ENCODE measurements around the gene MX2. TPM values are rescaled to one million over a fixed set of nuclear protein-coding genes. Genes with fewer than 3 reads are reported as not detected.

The MX2 gene
- total and polyA plus RNA-seq, 2 experiments from 2014 or later = 5.4 to 9.2 TPM

DNA sequence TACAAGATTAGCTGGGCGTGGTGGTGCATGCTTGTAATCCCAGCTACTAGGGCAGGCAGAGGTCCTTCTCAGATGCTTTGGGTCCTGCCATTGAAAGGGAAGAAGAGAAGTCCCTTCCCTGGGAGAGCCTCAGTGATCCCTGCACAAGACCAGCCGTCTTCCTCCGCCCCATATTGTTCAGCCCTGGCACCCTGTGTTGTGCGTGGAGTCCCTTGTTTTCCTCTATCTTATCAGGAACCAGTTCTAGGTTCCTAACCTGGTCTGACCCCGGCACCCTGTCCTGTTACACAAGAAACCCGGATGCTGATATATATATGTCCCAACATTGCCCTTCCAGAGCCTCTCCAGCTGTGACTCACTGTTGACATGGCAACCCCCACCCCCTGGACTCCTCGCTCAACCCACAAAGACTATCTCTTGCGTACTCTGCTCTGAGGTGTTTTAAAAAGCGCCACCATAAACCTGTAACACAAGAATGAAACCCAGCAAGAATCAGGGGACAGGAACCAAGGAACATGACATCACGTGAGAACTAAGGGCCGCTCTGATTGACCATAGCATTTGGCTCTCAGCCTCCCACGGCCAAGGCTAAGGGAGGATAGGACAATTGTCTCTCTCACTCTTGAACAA lies 4.8 kb downstream of the MX2 start (continued):
- TF ChIP-seq, protein P1, sequence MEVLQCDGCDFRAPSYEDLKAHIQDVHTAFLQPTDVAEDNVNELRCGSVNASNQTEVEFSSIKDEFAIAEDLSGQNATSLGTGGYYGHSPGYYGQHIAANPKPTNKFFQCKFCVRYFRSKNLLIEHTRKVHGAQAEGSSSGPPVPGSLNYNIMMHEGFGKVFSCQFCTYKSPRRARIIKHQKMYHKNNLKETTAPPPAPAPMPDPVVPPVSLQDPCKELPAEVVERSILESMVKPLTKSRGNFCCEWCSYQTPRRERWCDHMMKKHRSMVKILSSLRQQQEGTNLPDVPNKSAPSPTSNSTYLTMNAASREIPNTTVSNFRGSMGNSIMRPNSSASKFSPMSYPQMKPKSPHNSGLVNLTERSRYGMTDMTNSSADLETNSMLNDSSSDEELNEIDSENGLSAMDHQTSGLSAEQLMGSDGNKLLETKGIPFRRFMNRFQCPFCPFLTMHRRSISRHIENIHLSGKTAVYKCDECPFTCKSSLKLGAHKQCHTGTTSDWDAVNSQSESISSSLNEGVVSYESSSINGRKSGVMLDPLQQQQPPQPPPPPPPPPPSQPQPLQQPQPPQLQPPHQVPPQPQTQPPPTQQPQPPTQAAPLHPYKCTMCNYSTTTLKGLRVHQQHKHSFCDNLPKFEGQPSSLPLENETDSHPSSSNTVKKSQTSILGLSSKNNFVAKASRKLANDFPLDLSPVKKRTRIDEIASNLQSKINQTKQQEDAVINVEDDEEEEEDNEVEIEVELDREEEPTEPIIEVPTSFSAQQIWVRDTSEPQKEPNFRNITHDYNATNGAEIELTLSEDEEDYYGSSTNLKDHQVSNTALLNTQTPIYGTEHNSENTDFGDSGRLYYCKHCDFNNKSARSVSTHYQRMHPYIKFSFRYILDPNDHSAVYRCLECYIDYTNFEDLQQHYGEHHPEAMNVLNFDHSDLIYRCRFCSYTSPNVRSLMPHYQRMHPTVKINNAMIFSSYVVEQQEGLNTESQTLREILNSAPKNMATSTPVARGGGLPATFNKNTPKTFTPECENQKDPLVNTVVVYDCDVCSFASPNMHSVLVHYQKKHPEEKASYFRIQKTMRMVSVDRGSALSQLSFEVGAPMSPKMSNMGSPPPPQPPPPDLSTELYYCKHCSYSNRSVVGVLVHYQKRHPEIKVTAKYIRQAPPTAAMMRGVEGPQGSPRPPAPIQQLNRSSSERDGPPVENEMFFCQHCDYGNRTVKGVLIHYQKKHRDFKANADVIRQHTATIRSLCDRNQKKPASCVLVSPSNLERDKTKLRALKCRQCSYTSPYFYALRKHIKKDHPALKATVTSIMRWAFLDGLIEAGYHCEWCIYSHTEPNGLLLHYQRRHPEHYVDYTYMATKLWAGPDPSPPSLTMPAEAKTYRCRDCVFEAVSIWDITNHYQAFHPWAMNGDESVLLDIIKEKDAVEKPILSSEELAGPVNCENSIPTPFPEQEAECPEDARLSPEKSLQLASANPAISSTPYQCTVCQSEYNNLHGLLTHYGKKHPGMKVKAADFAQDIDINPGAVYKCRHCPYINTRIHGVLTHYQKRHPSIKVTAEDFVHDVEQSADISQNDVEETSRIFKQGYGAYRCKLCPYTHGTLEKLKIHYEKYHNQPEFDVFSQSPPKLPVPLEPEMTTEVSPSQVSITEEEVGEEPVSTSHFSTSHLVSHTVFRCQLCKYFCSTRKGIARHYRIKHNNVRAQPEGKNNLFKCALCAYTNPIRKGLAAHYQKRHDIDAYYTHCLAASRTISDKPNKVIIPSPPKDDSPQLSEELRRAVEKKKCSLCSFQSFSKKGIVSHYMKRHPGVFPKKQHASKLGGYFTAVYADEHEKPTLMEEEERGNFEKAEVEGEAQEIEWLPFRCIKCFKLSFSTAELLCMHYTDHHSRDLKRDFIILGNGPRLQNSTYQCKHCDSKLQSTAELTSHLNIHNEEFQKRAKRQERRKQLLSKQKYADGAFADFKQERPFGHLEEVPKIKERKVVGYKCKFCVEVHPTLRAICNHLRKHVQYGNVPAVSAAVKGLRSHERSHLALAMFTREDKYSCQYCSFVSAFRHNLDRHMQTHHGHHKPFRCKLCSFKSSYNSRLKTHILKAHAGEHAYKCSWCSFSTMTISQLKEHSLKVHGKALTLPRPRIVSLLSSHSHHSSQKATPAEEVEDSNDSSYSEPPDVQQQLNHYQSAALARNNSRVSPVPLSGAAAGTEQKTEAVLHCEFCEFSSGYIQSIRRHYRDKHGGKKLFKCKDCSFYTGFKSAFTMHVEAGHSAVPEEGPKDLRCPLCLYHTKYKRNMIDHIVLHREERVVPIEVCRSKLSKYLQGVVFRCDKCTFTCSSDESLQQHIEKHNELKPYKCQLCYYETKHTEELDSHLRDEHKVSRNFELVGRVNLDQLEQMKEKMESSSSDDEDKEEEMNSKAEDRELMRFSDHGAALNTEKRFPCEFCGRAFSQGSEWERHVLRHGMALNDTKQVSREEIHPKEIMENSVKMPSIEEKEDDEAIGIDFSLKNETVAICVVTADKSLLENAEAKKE (CRISPR knock-in tag; IDR thresholded peaks at IDR 0.05) = no peak
- TF ChIP-seq, protein P2, sequence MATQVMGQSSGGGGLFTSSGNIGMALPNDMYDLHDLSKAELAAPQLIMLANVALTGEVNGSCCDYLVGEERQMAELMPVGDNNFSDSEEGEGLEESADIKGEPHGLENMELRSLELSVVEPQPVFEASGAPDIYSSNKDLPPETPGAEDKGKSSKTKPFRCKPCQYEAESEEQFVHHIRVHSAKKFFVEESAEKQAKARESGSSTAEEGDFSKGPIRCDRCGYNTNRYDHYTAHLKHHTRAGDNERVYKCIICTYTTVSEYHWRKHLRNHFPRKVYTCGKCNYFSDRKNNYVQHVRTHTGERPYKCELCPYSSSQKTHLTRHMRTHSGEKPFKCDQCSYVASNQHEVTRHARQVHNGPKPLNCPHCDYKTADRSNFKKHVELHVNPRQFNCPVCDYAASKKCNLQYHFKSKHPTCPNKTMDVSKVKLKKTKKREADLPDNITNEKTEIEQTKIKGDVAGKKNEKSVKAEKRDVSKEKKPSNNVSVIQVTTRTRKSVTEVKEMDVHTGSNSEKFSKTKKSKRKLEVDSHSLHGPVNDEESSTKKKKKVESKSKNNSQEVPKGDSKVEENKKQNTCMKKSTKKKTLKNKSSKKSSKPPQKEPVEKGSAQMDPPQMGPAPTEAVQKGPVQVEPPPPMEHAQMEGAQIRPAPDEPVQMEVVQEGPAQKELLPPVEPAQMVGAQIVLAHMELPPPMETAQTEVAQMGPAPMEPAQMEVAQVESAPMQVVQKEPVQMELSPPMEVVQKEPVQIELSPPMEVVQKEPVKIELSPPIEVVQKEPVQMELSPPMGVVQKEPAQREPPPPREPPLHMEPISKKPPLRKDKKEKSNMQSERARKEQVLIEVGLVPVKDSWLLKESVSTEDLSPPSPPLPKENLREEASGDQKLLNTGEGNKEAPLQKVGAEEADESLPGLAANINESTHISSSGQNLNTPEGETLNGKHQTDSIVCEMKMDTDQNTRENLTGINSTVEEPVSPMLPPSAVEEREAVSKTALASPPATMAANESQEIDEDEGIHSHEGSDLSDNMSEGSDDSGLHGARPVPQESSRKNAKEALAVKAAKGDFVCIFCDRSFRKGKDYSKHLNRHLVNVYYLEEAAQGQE (IDR thresholded peaks at IDR 0.05; ENCODE audit: unreplicated experiment) = no peak
- TF ChIP-seq JUNB (IDR thresholded peaks at IDR 0.05; ENCODE audit: unreplicated experiment) (no peak), POLR2AphosphoS5 (IDR thresholded peaks at IDR 0.05; ENCODE audit: low read depth) (no peak), ZNF114 (CRISPR knock-in tag; IDR thresholded peaks at IDR 0.05) (no peak), ZNF331 (CRISPR knock-in tag; IDR thresholded peaks at IDR 0.05; ENCODE audit: low read depth) (no peak)
- TF ChIP-seq, protein P3, sequence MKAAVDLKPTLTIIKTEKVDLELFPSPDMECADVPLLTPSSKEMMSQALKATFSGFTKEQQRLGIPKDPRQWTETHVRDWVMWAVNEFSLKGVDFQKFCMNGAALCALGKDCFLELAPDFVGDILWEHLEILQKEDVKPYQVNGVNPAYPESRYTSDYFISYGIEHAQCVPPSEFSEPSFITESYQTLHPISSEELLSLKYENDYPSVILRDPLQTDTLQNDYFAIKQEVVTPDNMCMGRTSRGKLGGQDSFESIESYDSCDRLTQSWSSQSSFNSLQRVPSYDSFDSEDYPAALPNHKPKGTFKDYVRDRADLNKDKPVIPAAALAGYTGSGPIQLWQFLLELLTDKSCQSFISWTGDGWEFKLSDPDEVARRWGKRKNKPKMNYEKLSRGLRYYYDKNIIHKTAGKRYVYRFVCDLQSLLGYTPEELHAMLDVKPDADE (IDR thresholded peaks at IDR 0.05) = no peak
